HepG2 (cell line): Measurements from ENCODE around the gene MBLAC2. TPM values are rescaled to one million over a fixed set of nuclear protein-coding genes. Genes with fewer than 3 reads are reported as not detected.

Experiments
- ATAC-seq: fragments of 200-7000 bp; cut with Tn5 transposase; 3 replicates; pipeline ENCODE4 v1.9.1; 2020; ENCODE audit warnings: mild to moderate bottlenecking, moderate library complexity
- BruUV-seq: library from RNA; stranded (reverse); fragments of 400-500 nt; replicated peaks from 2 replicates; lab custom pipeline; 2021; lab: Mats Ljungman, UMichigan
- CTCF ChIA-PET: fragments of 300-600 bp; formaldehyde crosslinking; extraction: SDS; loops from one replicate; lab custom pipeline; 2021; ENCODE audit warnings: low total read pairs, inconsistent platforms, low intra/inter-chr PET ratio; lab: Yijun Ruan, JAX
- POLR2A ChIA-PET: fragments of 350-600 bp; sonication (Branson Sonifier 250); formaldehyde crosslinking; loops from one replicate; lab custom pipeline; 2020; ENCODE audit warnings: antibody characterized with exemption, inconsistent platforms; lab: Yijun Ruan, JAX
- DNase-seq: peaks from one replicate; pipeline ENCODE4 v3.0.0-alpha.2; 2015; ENCODE audit warnings: low spot score
- FAIRE-seq: peaks from 3 replicates; lab custom pipeline; 2011; peaks lifted over from hg19 to GRCh38; lab: Jason Lieb, UNC
- H2AFZ ChIP-seq: one replicate; pipeline ENCODE4 v1.6.1; 2011; ENCODE audit warnings: low read length, inconsistent platforms
- H3K27ac ChIP-seq: fragments of 300-600 bp; 3 replicates; pipeline ENCODE4 v1.8.0; 2011; ENCODE audit warnings: mixed run types, mild to moderate bottlenecking, mixed read lengths, low read length, inconsistent platforms; ENCODE audit not compliant: insufficient read depth; ENCODE audit errors: extremely low read length
- H3K27me3 ChIP-seq, 2 experiments: fragments of 200-600 bp in 1 of 2; 2 replicates in 1 of 2; 3 replicates in 1 of 2; pipeline versions ENCODE4 v1.6.0 to v1.8.0; 2011; ENCODE audit warnings: low read length in 2 of 2, mild to moderate bottlenecking in 2 of 2, moderate library complexity in 2 of 2, inconsistent platforms in 1 of 2; ENCODE audit not compliant: insufficient read depth in 2 of 2, control insufficient read depth in 1 of 2
- H3K36me3 ChIP-seq, 2 experiments: fragments of 200-600 bp in 1 of 2; replicated peaks in 1 of 2; 2 replicates in 1 of 2; 3 replicates in 1 of 2; pipeline versions ENCODE4 v1.5.1 to v1.8.0; 2011; ENCODE audit warnings: low read length in 2 of 2, inconsistent platforms in 1 of 2; ENCODE audit not compliant: insufficient read depth in 2 of 2, control insufficient read depth in 1 of 2
- H3K4me1 ChIP-seq: 2 replicates; pipeline ENCODE4 v1.5.1; 2012; ENCODE audit warnings: low read length, inconsistent platforms; ENCODE audit not compliant: insufficient read depth
- H3K4me2 ChIP-seq: 2 replicates; pipeline ENCODE4 v1.6.0; 2011; ENCODE audit warnings: low read depth, low read length, inconsistent platforms
- H3K4me3 ChIP-seq, 3 experiments: fragments of 200-600 bp in 1 of 3; sonication (generic), shearing (Covaris generic) in 1 of 3; replicated peaks in 1 of 3; 2 replicates each; pipeline ENCODE4 v1.5.1; 2011 to 2016; ENCODE audit warnings: low read length in 3 of 3, inconsistent platforms in 2 of 3, low read depth in 2 of 3, mild to moderate bottlenecking in 2 of 3, control low read depth in 1 of 3, mixed read lengths in 1 of 3; ENCODE audit not compliant: insufficient read depth in 1 of 3
- H3K79me2 ChIP-seq: one replicate; pipeline ENCODE4 v1.6.1; 2011; ENCODE audit warnings: low read length, inconsistent platforms; ENCODE audit not compliant: insufficient read depth
- H3K9ac ChIP-seq: 2 replicates; pipeline ENCODE4 v1.6.0; 2011; ENCODE audit warnings: mild to moderate bottlenecking, low read depth, low read length, inconsistent platforms; ENCODE audit not compliant: insufficient read depth
- H3K9me3 ChIP-seq: 2 replicates; pipeline ENCODE4 v1.5.1; 2012; ENCODE audit warnings: mild to moderate bottlenecking, low read length
- H4K20me1 ChIP-seq: 2 replicates; pipeline ENCODE4 v1.6.0; 2011; ENCODE audit warnings: inconsistent platforms, mild to moderate bottlenecking, low read length, moderate library complexity; ENCODE audit not compliant: insufficient read depth
- ATF4 ChIP-seq, 2 experiments: fragments of 450-650 bp in 1 of 2; sonication (generic) in 1 of 2; formaldehyde crosslinking; IDR thresholded peaks; 2 replicates each; pipeline versions ENCODE4 v1.5.0 to v1.8.0; 2020 to 2022; ENCODE audit warnings: mild to moderate bottlenecking in 1 of 2, missing genetic modification reagents in 1 of 2
- BCL3 ChIP-seq: sonication (generic); formaldehyde crosslinking; IDR thresholded peaks from 2 replicates; pipeline ENCODE4 v1.5.1; 2020; ENCODE audit warnings: mild to moderate bottlenecking, missing genetic modification reagents, moderate library complexity
- MXI1 ChIP-seq: IDR thresholded peaks from 3 replicates; pipeline ENCODE4 v1.6.1; 2012; ENCODE audit warnings: low read depth, low read length, inconsistent platforms, borderline replicate concordance
- NFE2L1 ChIP-seq: sonication (generic); formaldehyde crosslinking; IDR thresholded peaks from 2 replicates; pipeline ENCODE4 v1.4.0; 2020; ENCODE audit warnings: missing genetic modification reagents, mild to moderate bottlenecking, borderline replicate concordance
- RBM22 ChIP-seq: fragments of 200-400 bp; formaldehyde crosslinking; optimal IDR thresholded peaks from 2 replicates; pipeline ENCODE3; 2017; ENCODE audit warnings: mild to moderate bottlenecking, low read length, moderate library complexity
- SIX4 ChIP-seq: sonication (generic); formaldehyde crosslinking; IDR thresholded peaks from 2 replicates; pipeline ENCODE4 v1.4.0; 2020; ENCODE audit warnings: missing genetic modification reagents
- SNAPC2 ChIP-seq: sonication (generic); formaldehyde crosslinking; IDR thresholded peaks from 2 replicates; pipeline ENCODE4 v1.8.1; 2022; ENCODE audit warnings: mild to moderate bottlenecking, missing genetic modification reagents
- TSC22D2 ChIP-seq: sonication (generic); formaldehyde crosslinking; IDR thresholded peaks from 2 replicates; pipeline ENCODE4 v1.5.1; 2020; ENCODE audit warnings: missing genetic modification reagents, mild to moderate bottlenecking, borderline replicate concordance
- YEATS2 ChIP-seq: sonication (generic); formaldehyde crosslinking; IDR thresholded peaks from 2 replicates; pipeline ENCODE4 v1.4.0; 2020; ENCODE audit warnings: missing genetic modification reagents, borderline replicate concordance
- ZBTB34 ChIP-seq: sonication (generic); formaldehyde crosslinking; IDR thresholded peaks from 2 replicates; pipeline ENCODE4 v1.8.0; 2022; ENCODE audit warnings: mild to moderate bottlenecking, missing genetic modification reagents
- ZBTB42 ChIP-seq: sonication (generic); formaldehyde crosslinking; IDR thresholded peaks from 2 replicates; pipeline ENCODE4 v1.5.0; 2020; ENCODE audit warnings: mild to moderate bottlenecking, missing genetic modification reagents
- ZFAT ChIP-seq: sonication (generic); formaldehyde crosslinking; conservative IDR thresholded peaks from 2 replicates; pipeline ENCODE4 v1.8.1; 2023; ENCODE audit warnings: missing genetic modification reagents, inconsistent platforms
- ZNF225 ChIP-seq: sonication (generic); formaldehyde crosslinking; IDR thresholded peaks from 2 replicates; pipeline ENCODE4 v1.4.0; 2020; ENCODE audit warnings: mild to moderate bottlenecking, missing genetic modification reagents
- ZNF510 ChIP-seq: sonication (generic); formaldehyde crosslinking; IDR thresholded peaks from 2 replicates; pipeline ENCODE4 v1.4.0; 2020; ENCODE audit warnings: low read depth, mild to moderate bottlenecking, missing genetic modification reagents
- ZNF557 ChIP-seq: sonication (generic); formaldehyde crosslinking; IDR thresholded peaks from 2 replicates; pipeline ENCODE4 v1.4.0; 2020; ENCODE audit warnings: missing genetic modification reagents
- ZNF567 ChIP-seq: sonication (generic); formaldehyde crosslinking; IDR thresholded peaks from 2 replicates; pipeline ENCODE4 v1.8.1; 2023; ENCODE audit warnings: mild to moderate bottlenecking, missing genetic modification reagents, borderline replicate concordance
- ZNF577 ChIP-seq: sonication (generic); formaldehyde crosslinking; IDR thresholded peaks from 2 replicates; pipeline ENCODE4 v1.4.0; 2020; ENCODE audit warnings: mild to moderate bottlenecking, low read depth, missing genetic modification reagents, borderline replicate concordance
- ZNF709 ChIP-seq: sonication (generic); formaldehyde crosslinking; IDR thresholded peaks from 2 replicates; pipeline ENCODE4 v1.5.0; 2020; ENCODE audit warnings: mild to moderate bottlenecking, missing genetic modification reagents
- whole genome bisulfite sequencing: methylation state at CpG from one replicate; pipeline ENCODE4 v1.1.6; 2017; ENCODE audit warnings: low lambda C conversion rate; 5-methylcytosine and 5-hydroxymethylcytosine counted together
- in situ Hi-C: cut with HindIII; loops from 2 replicates; pipeline ENCODE4 v1.10.0; 2017; ENCODE audit warnings: low pct_unique_long_range_greater_than_20kb; ENCODE audit not compliant: extremely low pct_ligation_motif_present
- intact Hi-C: fragments of 100-400 bp; cut with micrococcal nuclease; formaldehyde crosslinking; loops from one replicate; pipeline ENCODE4 v1.10.0; 2022; ENCODE audit not compliant: unreplicated experiment
- polyA plus RNA-seq, 8 experiments: library from polyadenylated mRNA; depleted of rRNA in 3 of 8; stranded (reverse) in 7 of 8; unstranded in 1 of 8; fragments of >200 nt; fragmentation: Illumina TruSeq in 4 of 8; extraction: Trizol in 4 of 8; gene quantifications; 2 replicates each; pipeline versions ENCODE4 v1.2.1 to v1.2.3, GENCODE V29; 2011 to 2016; ENCODE audit warnings: low read depth in 4 of 8, missing spikeins in 1 of 8, mixed read lengths in 1 of 8; ENCODE audit not compliant: insufficient read depth in 1 of 8
- total RNA-seq, 5 experiments: library from RNA; depleted of rRNA; stranded (reverse); fragments of >200 nt; fragmentation: Illumina TruSeq; extraction: Trizol; gene quantifications; 2 replicates each; pipeline ENCODE4 v1.2.3, GENCODE V29; 2016; ENCODE audit warnings: low read depth in 1 of 5

MBLAC2 gene
- total and polyA plus RNA-seq, 2 of the 13 experiments (the other 11 are each of a cell fraction or from before 2014, with no cell fraction given): 2.9 to 4.1 TPM

DNA sequence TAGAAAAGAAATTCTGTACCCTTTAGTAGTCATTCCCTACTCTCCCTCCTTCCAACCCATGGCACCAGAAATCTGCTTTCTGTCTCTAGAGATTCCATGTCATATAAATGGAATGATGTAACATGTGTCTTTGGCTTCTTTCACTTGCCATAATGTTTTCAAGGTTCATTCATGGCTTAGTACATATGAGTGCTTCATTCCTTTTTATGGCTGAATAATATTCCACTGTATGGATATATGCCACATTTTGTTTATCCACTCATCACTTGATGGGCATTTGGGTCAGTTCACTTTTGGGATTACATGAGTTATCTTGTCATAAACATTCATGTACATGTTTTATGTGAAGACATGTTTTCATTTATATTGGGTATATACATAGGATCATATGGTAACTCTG, 19.5 kb upstream of the MBLAC2 start:
- POLR2A ChIA-PET: no interaction called here
- no TSS peak for BruUV-seq
- H3K9ac ChIP-seq: no peak overlapping the region
- H3K4me1 ChIP-seq: no peaks in the 10 kb centered on the region
- no peak overlapping the region for H3K27ac ChIP-seq
- in situ Hi-C loops (no loop called here), intact Hi-C loops (no loop called here)
- FAIRE-seq (no peak), DNase-seq (no peak), ATAC-seq (no peak)
- H3K27me3 ChIP-seq: no peaks in the 10 kb centered on the region
- no peak overlapping the region for H3K4me3 ChIP-seq
- no peak for TF ChIP-seq SNAPC2 (CRISPR knock-in tag)
- TF ChIP-seq ZFAT: no peak
- no peak for TF ChIP-seq ZBTB34 (CRISPR knock-in tag)
- TF ChIP-seq RBM22: no peak
- no peaks in the 10 kb centered on the region for H4K20me1 ChIP-seq
- H3K36me3 ChIP-seq: no peaks in the 10 kb centered on the region
- no peak overlapping the region for H3K4me2 ChIP-seq
- no peaks in the 10 kb centered on the region for H3K9me3 ChIP-seq
- H3K79me2 ChIP-seq: no peaks in the 10 kb centered on the region
- no peak overlapping the region for H2AFZ ChIP-seq
- CTCF ChIA-PET: no interaction called here

DNA sequence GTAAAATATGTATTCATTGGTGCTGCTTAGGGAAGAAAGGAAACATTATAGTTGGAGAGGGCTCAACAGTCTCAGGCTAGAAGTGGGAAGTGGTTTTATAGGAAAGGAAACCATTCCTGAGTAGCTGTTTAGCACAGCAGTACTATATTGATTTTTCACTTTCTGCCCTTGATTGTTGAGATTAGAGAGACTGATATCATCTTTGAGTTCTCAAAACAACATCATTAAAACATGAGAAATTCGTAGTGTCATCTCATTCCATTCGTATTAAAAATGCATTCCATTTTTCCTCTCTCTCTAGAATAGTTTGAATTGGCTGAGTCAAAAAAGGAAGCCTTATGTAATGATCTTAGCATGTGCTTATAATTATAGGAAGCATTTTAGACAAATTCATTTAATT, 14.2 kb upstream of the MBLAC2 start:
- 0 out of 5 replicates have a peak, but pooled peaks cover 0 to 4% of the 10 kb centered on the region in 2 experiments for H3K36me3 ChIP-seq
- no peaks in the 10 kb centered on the region for H3K9me3 ChIP-seq
- in situ Hi-C loops (no loop called here), intact Hi-C loops (no loop called here)
- no peak for DNase-seq
- no peak overlapping the region for H3K9ac ChIP-seq
- H3K27ac ChIP-seq: no peak overlapping the region
- no peaks in the 10 kb centered on the region for H4K20me1 ChIP-seq
- 91% methylated on average over 2 of the region's 2 CpGs for WGBS
- H3K27me3 ChIP-seq: no peaks in the 10 kb centered on the region
- ChIA-PET CTCF (no interaction called here), POLR2A (no interaction called here)
- H3K79me2 ChIP-seq: no peaks in the 10 kb centered on the region
- no peak overlapping the region for H2AFZ ChIP-seq
- no peak for FAIRE-seq
- no peaks in the 10 kb centered on the region for H3K4me1 ChIP-seq
- no peak overlapping the region for H3K4me3 ChIP-seq
- H3K4me2 ChIP-seq: no peak overlapping the region
- no TSS peak for BruUV-seq
- no peak for ATAC-seq
- TF ChIP-seq ZNF510 (CRISPR knock-in tag) (no peak), YEATS2 (no peak), MXI1 (no peak), TSC22D2 (CRISPR knock-in tag) (no peak), ZNF709 (no peak), ZNF567 (CRISPR knock-in tag) (no peak), ZNF577 (CRISPR knock-in tag) (no peak), NFE2L1 (no peak), ZNF225 (CRISPR knock-in tag) (no peak), ATF4 (CRISPR knock-in tag; IDR thresholded peaks at IDR 0.05) (no peak), ZBTB42 (CRISPR knock-in tag) (no peak), BCL3 (no peak), ZNF557 (CRISPR knock-in tag) (no peak), SIX4 (CRISPR knock-in tag) (no peak)
